GM19397 (cell line): ENCODE results near the gene NTSR1.
A peak's percentile ranks its signal among the peaks of the same experiment; 100 is the strongest.

Experiments used
- ATAC-seq: cut with Tn5 transposase; IDR thresholded peaks from one replicate; pipeline ENCODE4 v1.9.1; 2021; ENCODE audit warnings: mild to moderate bottlenecking, moderate library complexity; ENCODE audit not compliant: unreplicated experiment

The NTSR1 gene

DNA sequence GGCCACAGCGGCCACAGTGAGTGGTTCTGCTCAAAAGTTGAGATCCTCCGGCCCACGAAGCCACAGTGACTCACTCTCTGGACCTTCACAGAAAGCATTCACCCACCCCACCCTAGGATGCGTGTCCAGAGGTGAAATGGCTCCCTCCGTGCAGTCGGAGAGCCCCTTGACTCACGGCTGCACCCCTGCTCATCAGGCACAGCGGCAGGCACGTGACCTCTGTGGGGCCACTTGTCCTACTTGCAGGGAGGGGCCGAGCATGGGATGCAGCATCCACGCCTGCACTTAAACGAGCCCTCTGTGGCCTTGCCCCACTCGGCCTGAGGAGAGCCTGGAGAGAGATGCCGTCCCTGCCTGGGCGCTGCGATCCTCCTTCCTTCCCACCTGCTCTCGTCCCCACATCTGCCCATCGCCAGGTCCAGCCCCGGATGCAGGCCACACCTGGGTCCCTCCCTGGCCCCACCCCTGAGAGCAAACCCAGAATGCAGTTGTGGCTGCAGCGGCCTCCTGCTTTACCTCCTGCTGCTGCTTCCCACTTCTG is 28.7 kb downstream of the NTSR1 start:
- no peak for ATAC-seq

DNA sequence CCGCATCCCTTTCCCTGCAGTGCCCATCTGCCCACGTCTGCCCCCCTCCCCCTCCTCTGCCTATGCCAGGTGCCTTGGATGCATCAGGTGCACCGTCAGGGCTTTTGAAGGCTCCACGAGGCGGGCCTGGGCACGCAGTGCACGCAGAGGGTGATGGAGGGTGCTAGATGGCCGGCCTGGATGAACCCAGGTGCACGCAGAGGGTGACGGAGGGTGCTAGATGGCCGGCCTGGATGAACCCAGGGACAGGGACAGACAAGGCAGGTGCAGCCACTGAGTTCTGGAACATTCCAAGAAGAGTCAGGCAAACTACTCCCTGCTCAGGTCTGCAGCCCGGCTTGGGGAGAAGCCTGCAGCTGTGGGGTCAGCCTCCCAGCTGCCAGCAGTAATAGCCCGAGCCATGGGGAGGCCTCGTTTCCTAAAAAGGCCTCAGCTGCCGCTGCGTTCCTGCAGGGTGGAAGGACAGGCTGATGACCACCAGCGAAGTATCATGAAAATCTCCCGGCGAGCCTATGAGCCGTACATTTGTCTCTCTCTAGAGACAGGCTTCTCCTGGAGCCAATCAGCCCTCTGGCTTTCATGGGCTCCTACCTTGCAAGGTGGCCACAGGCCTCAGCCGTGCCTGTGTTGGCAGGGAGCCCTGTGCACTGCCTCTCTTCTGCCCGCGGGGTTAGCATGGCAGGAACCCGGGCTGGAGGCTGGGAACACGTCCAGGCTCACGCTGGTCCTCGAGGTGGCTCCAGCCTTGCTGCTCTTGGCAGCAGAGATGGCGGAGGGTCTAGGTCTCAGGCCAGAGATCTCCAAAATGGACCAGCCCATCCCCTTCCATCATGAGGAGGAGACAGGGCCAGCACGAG is 29.6 kb downstream of the NTSR1 start:
- ATAC-seq = no peak

DNA sequence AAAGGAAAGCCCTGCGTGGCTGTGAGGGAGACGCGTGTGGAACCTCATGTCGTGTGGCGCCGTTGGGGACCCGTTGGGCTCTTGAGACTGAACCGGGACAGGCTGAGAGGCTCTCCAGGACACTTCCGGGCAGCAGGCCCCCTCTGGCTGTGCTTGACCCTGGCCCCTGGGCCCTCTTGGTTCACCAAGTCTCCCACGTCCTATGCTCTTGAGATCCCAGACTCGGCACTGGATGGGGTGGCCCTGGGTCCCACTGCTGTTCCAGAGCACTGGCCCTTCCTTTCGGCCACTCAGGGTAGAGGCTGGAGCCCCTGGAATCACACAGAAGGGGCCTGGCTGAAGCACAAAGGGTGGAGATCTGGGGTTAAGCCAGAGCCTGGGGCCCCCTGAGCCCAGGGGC is 30.4 kb downstream of the NTSR1 start:
- no peak for ATAC-seq

DNA sequence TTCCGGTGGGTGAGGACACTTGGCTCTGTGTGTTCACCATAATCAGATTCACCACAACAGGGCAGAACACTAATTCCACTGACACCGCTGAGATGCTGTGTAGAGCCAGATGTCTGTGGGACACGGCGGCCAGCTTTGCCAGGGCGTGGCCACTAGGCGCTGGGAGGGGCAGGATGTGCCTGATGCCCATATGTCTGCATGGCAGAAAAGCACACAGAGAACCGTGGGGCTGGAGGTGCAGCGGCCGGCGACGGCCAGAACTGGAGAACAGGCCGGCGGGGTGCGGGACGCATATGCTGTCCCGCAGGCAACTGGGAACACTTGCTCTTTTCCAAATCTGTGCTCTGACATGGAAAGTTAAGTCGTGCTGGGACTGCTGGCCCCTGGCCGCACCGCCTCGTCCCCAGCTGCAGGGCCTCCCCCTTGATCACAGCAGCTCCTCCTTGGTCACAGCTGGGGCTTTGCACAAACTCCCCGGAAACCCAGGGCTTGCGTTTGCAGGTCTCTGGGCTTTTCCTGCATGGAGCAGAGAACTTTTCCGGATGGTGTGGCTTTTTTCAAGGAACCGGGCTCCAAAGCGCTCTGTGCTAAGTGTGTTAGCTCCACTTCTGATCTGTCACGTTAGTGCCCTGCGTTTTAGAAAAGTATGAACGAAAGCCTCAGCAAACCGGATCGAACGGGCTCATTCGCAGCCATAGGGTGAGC is 31.1 kb downstream of the NTSR1 start:
- peak; percentile 18 for ATAC-seq

DNA sequence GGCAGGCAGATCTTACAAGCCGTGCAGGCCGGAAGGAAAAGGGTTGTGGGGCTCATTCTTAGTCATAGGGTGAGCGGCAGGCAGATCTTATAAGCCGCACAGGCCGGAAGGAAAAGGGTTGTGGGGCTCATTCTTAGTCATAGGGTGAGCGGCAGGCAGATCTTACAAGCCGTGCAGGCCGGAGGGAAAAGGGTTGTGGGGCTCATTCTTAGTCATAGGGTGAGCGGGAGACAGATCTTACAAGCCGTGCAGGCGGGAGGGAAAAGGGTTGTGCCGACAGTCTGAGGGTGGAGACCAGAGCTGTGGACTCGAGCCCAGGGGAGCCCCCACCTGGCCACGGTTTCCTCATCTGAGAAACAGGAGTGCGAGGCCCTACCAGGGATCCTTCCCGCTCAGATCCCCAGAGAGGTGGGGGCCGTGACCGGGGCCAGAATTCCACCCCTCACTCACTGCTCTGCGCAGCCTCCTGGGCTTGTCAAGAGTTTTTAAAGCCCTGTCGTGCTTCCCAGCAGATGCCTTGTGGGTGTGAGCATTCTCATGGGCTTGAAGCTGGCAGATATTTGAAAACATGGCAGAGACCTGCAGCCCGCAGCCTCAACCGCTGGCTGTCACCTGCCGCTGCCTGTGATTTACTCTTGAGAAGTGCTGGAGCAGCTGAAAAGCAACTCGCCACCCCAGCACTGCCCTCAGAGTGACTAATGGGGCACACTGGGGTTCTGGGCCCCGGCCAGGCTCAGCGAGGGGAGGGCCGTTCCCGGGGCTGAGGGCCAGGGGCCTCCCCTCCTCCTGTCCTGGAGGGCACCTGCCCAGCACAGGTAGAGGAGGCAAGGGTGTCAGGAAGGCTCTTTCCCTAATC is 31.9 kb downstream of the NTSR1 start:
- ATAC-seq = peak; percentile 73

DNA sequence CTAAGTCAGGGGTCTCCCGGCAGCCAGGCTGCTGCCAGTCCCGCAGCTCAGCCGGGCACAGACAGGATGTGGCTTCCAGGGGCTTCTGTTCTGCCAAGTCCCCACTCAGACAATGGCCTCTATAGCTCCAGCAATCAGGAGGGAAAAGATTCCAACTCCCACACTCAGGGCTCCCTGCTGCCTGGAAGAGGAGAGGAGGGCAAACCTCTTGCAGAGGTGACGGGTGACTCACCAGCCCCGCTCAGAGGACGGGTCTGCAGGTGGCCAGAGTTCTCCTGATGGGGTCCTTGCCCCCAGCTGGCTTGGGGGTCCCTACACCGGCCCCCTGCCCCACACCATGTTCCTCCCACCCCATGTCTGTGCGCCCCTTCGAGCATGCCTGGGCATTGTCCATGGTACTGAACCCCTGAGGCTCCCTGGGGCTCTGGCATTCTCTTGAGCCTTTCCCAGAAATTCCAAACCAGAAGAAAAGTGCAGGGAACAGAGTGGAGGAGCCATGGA is 32.6 kb downstream of the NTSR1 start:
- no peak for ATAC-seq

DNA sequence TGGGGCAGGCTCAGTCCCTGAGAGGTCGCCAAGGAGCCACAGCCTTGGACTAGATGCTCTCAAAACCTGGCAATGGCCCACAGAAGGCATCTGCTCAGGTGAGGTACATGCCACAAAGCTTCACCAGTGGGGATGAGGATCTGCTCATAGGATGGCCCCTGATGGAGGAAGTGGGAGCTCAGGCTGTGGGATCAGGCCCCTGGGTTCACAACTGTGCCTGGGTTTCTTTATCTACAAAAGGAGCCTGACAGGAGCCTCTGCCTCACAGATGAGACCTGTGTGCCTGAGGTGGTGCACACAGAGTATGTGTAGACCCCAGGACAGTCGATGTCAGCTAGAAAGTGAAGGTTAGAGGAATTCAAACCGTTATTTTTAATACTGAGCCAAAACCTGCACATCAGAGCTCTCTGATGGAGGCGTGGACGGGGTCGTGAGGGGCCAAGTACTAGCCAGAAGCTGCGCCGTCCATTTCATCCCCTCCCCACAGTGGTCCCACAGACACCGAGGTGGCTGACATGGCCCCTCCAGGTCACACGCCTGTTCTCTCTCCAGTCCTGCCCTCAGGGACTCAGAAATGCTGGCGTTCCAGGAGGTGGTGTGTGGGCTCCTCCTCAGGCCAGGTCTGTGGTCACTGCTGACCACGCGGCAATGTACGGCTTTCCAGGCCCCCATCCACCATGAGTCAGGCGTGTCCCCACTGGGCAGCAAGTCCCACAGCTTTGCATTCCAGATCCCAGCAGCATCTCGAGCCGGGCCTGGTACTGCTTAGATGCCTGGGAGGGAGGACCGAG is 33.3 kb downstream of the NTSR1 start:
- ATAC-seq = no peak

DNA sequence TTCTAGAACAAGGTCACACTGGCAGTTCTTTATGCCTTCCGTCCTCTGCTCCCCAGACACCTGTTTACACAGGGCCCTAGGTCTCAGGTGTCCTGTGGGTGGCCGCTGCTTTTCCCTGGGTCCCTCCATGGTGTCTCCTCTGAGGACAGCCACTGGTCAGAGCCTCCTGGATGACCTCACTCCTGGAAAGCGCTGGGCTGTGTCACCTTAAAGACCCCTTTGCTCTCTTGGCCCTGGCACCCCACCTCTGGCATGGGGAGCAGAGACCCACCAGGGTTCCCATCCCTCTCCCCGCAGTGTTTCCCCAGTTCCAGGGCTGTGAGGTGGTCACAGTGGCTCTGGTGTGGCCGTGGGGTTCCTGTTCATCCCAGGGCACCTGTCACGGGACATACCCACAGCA is 33.9 kb downstream of the NTSR1 start:
- no peak for ATAC-seq

DNA sequence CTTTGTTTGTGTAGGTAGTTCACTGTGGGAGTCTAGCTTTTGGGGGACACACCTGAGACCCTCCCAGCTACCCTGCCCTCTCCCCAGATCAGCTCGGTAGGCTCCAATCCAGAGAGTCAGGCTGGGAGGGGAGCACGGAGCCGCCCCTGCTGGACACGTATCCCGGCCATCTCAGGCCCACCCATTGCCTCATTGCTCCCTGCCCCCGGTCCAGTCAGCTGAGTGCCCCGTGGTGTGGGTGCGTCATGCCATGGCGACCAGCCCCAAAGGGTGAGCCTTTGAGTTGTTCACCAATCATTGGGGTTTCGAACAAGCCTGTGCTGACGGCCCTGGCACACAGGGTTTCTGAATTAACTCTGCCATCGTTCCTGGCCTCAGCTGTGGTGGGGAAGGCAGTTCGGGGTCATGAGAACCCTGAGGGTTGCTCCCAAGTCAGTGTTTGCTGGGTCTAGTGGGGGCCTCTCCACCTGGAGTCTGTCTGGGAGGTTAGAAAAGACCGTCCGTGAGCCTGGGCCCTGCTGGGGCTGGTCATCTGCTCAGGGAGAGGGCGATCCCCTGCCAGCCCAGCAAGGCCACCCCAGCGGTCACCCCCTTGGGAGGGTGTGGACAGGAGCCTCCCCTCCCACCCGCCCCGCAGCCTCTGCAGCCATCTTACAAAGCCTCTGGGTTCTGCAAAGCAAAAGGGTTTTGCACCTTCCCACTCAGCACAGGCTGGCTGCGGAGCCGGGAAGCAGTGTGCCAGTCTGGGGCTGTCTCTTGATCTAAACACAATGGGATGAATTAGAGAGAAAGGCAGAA is 34.5 kb downstream of the NTSR1 start:
- ATAC-seq = no peak

DNA sequence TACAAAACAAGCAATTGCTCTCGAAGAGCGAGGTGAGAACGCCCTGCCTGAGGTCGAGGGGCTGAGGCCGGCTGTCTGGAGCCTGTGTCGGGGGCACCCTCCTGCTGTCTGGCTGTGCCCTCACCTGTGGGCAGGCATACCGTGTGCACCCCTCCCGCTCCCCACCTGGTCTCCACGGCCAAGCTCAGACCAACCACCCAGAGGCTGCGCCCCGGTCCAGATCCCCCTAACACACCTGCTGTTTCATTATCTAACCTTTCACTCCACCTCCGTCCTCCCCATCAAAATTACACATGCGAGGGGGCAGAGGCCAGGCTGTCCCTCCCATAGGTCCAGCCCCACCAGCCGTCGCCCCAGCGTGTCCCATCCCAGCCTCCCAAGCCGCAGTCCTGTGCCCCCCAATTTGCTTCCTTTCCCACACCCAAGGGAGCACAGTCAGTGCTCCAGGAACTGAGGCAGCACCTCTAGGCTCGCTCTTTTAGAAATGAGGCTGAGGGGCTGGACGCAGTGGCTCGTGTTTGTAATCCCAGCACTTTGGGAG is 35.2 kb downstream of the NTSR1 start:
- no peak for ATAC-seq

DNA sequence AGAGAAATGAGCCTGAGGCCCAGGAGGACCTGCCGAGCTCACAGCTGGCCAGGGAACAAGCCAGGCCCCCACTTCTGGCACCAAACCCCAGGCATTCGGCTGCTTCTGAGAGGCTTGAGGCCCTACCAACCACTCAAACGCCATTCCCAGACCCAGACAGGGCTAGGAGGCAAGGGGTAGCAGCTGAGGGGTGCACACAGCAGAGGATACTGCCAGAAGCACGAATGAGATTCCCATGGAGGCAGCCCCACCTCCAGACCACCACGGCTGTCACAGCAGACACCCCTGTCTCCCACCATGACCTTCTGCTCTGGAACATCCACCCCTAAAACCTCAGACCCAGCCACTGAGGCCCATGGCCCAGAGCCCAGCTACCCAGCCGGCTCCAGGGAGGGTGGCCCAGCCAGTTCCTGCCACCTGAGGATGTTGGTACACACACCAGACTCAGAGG is 36.1 kb downstream of the NTSR1 start:
- ATAC-seq = no peak

DNA sequence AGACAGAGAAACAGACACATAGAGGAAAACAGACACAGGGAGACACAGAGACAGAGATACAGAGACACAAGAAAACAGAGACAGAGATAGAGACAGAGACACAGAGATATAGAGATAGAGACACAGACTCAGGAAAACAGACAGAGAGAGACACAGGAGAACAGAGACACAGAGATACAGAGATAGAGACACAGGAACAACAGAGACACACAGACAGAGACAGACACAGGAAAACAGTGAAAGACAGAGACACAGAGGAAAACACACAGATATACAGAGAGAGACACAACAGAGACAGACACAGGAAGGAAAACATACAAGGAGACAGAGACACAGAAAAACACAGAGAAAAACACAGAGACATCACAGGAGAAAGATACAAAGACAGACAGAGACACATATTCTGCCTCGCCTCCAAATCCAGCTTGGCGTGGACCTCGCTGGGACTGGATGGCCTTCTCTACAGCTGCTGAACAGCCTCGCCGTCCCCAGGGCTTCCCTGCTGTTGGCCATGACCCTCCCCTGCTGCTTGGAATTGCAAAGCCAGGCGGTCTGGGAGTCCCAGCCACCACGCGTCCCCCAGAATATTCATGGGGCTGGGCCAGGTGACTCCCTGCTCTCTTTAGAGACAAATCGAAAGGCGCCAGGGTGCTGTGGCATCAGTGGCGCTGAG is 36.8 kb downstream of the NTSR1 start:
- ATAC-seq = no peak

DNA sequence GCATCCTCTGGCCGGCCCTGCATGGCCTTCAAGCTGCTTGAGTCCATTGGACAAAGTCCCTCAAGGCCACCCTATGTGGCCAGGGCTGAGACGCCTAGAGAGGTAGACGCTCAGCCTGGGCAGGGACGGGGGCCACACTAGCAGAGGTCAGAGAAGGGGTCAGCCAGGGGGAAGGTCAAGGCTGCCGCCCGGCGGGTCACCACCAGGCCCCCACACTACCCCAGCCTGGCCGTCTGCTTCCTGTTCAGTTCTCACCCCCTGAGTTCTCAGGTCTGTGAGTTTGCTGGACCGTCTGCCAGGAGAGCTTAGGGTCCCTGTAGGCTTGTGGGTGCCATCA is 37.3 kb downstream of the NTSR1 start:
- ATAC-seq = no peak

DNA sequence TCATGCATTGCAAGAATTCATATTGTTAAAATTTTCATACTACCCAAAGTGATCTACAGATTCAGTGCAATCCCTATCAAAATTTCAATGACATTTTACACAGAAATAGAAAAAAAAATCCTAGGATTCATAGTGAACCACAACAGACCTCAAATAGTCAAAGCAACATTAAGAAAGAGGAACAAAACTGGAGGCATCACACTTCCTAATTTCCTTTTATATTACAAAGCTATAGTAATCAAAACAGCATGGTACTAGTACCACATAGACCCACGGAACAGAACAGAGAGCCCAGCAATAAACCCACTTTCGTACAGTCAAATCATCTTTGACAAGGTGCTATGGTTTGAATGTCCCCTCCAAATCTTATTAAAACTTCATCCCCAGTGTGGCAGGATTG is 39.7 kb downstream of the NTSR1 start:
- ATAC-seq = no peak

DNA sequence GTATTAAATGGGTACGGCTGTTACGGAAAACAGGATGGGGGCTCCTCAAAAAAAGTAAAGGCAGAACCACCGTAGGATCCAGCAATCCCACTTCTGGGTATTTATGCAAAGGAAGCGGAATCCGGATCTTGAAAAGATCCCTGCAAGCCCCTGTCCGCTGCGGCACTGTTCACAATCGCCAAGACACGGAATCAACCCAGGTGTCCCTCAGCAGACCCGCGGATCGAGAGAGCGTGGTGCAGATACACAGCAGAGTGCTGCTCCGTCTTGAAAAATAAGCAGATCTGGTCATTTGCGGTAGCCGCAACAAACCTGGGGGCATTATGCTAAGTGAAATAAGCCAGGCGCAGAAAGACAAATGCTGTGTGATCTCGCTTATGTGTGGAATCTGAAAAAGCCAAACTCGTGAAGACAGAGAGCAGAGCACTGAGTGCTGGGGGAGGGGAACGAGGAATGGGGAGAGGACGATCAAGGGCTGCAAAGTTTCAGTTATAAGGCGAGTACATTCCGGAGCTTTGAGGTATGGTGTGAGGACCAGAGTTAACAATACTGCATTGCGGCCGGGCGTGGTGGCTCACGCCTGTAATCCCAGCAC is 41.3 kb downstream of the NTSR1 start:
- no peak for ATAC-seq

DNA sequence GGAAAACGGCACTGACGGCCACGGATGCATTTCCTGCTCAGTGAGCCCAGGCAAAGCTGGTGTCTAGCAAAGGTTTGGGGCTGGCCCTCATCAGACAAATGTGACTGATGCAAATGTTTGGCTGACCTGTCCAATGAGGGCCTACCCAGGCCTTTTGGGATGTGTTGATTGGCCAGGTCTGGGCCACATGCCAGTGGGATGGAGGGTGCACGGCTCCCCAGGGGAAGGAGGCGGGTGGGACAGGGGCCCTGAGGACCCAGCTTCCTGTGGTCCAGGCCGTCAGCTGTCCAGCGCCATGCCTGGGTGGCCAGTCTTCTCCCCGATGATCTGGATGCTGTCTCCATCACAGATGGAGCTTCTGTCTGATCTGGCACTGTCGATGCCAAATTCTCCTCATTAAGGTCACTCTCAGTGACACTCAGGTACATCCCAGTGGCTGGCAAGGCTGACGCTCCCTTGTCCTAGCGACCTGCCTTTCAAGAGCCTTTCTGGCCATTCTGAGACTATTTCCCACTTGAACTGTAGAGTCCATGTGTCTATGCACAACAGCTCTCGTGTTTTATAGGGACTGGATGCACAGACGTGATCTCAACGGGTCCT is 43.0 kb downstream of the NTSR1 start:
- no peak for ATAC-seq

DNA sequence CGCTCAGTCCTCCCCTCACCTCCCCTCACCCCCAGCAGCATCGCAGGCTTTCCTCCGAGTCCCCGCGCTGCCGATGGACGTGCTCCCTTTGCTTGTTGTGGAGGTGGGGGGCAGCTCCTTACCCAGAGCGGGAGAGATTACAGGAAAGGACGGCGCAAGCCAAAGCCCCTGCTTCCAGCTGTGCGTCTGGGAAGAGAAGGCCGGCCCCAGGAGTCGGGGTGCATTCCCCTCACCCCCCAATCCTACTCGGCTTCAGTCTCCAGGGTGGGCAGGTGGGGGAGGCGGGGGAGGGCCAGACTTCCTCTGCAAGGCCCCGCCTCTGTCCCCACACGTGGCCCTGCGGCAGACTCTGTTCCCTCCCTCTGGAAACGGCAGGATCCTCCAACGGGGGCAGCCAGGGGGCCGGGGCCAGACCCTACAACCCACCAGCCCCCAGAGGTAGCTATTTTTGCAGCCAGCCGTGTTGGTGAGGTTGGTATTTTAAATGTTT is 43.6 kb downstream of the NTSR1 start:
- ATAC-seq = no peak
